Esophagus muscularis mucosa (tissue), 4 donors: ENCODE results near the gene SMIM1. TPM values are rescaled to one million over a fixed set of nuclear protein-coding genes. Genes with fewer than 3 reads are reported as not detected.

Experiments
- DNase-seq: peaks from one replicate; pipeline ENCODE4 v3.0.0-alpha.2; 2017; ENCODE audit errors: extremely low spot score
- H3K27ac ChIP-seq, 4 donors: fragments of 200-600 bp; sonication (generic); replicated peaks in 1 of 4; 1 replicate in 3 of 4; 2 replicates in 1 of 4; pipeline ENCODE4 v1.5.1; 2016 to 2019; ENCODE audit warnings: mild to moderate bottlenecking in 1 of 4
- H3K27me3 ChIP-seq, 4 donors: fragments of 200-600 bp; sonication (generic); one replicate each; pipeline versions ENCODE4 v1.5.1 to v1.6.0; 2016 to 2019
- H3K36me3 ChIP-seq, 4 donors: fragments of 200-600 bp; sonication (generic); one replicate each; pipeline ENCODE4 v1.5.1; 2016 to 2019
- H3K4me1 ChIP-seq, 4 donors: fragments of 200-600 bp; sonication (generic); one replicate each; pipeline ENCODE4 v1.5.1; 2016 to 2019
- H3K4me3 ChIP-seq, 4 donors: fragments of 200-600 bp; sonication (generic); 1 replicate in 2 of 4; 2 replicates in 2 of 4; pipeline ENCODE4 v1.5.1; 2016 to 2019; ENCODE audit warnings: mild to moderate bottlenecking in 4 of 4, moderate library complexity in 1 of 4
- H3K9me3 ChIP-seq, 4 donors: fragments of 200-600 bp; sonication (generic); 1 replicate in 3 of 4; 2 replicates in 1 of 4; pipeline ENCODE4 v1.5.1; 2016 to 2019
- CTCF ChIP-seq, 3 experiments: fragments of 200-600 bp in 2 of 3; fragments of 450-650 bp in 1 of 3; sonication (generic) in 2 of 3; IDR thresholded peaks; one replicate each; pipeline ENCODE4 v1.5.1; 2017 to 2019; ENCODE audit warnings: antibody characterized with exemption in 3 of 3, mild to moderate bottlenecking in 2 of 3, moderate library complexity in 1 of 3
- EP300 ChIP-seq: sonication (generic); formaldehyde crosslinking; IDR thresholded peaks from one replicate; pipeline ENCODE4 v1.6.1; 2017; ENCODE audit warnings: antibody characterized with exemption
- POLR2A ChIP-seq: fragments of 450-650 bp; IDR thresholded peaks from one replicate; pipeline ENCODE4 v1.6.1; 2017; ENCODE audit warnings: antibody characterized with exemption, moderate library complexity, mild to moderate bottlenecking, low read depth
- POLR2AphosphoS5 ChIP-seq, 2 donors: sonication (generic); formaldehyde crosslinking; IDR thresholded peaks; one replicate each; pipeline ENCODE4 v1.6.1; 2017; ENCODE audit warnings: antibody characterized with exemption in 2 of 2
- WGBS: methylation state at CpG from one replicate; pipeline ENCODE4 v1.1.5; 2018; 5-methylcytosine and 5-hydroxymethylcytosine counted together
- intact Hi-C: fragments of 100-400 bp; cut with DNase I; formaldehyde crosslinking; loops from one replicate; pipeline ENCODE4 v1.15.1; 2023
- total RNA-seq, 4 donors: library from RNA; depleted of rRNA; stranded (reverse); fragments of >200 nt; gene quantifications; one replicate each; pipeline versions ENCODE4 v1.1.0 to v1.2.1, GENCODE V29; 2016

The SMIM1 gene
- total RNA-seq, 4 donors from 2014 or later: 10.5 to 16.3 (median 13.3) TPM

- WGBS: 90% methylated on average over 40 of the region's 45 CpGs
- no peak for DNase-seq
- Histone ChIP-seq H3K27me3 (no peaks in the 10 kb centered on the region), H3K9me3 (no peaks in the 10 kb centered on the region), H3K36me3 (peaks cover 41 to 99% (median 72%) of the 10 kb centered on the region in 4 donors), H3K4me1 (peaks cover 5 to 43% (median 25%) of the 10 kb centered on the region in 4 donors), H3K4me3 (no peak overlapping the region), H3K27ac (no peak overlapping the region)
- TF ChIP-seq POLR2AphosphoS5 (IDR thresholded peaks at IDR 0.05) (no peak), CTCF (IDR thresholded peaks at IDR 0.05) (no peak), POLR2A (no peak), EP300 (no peak)
- intact Hi-C loops: no loop called here
Measured at GRCh38 chr1:3786468-3787348, 14.2 kb downstream of the SMIM1 start.

GRCh38 chr1:3787349-3787715 lies 14.8 kb downstream of the SMIM1 start:
- Histone ChIP-seq H3K4me1 (peaks cover 5 to 49% (median 25%) of the 10 kb centered on the region in 4 donors), H3K9me3 (no peaks in the 10 kb centered on the region), H3K27me3 (no peaks in the 10 kb centered on the region), H3K36me3 (peaks cover 35 to 99% (median 66%) of the 10 kb centered on the region in 4 donors), H3K4me3 (no peak overlapping the region), H3K27ac (no peak overlapping the region)
- intact Hi-C loops: no loop called here
- DNase-seq: no peak
- TF ChIP-seq EP300 (no peak), CTCF (IDR thresholded peaks at IDR 0.05) (no peak), POLR2AphosphoS5 (IDR thresholded peaks at IDR 0.05) (no peak), POLR2A (no peak)
- WGBS: 79% methylated on average over 7 of the region's 10 CpGs

GRCh38 chr1:3787745-3788605 lies 15.4 kb downstream of the SMIM1 start:
- H3K27ac ChIP-seq: no peak overlapping the region
- intact Hi-C loops: no loop called here
- H3K27me3 ChIP-seq: no peaks in the 10 kb centered on the region
- TF ChIP-seq POLR2A (no peak), POLR2AphosphoS5 (IDR thresholded peaks at IDR 0.05) (no peak), EP300 (no peak), CTCF (IDR thresholded peaks at IDR 0.05) (no peak)
- no peak overlapping the region for H3K4me3 ChIP-seq
- peaks cover 29 to 98% (median 60%) of the 10 kb centered on the region in 4 donors for H3K36me3 ChIP-seq
- WGBS: 88% methylated on average over 22 of the region's 26 CpGs
- H3K9me3 ChIP-seq: no peaks in the 10 kb centered on the region
- H3K4me1 ChIP-seq: peaks cover 5 to 55% (median 30%) of the 10 kb centered on the region in 4 donors
- no peak for DNase-seq

- Histone ChIP-seq H3K27me3 (no peaks in the 10 kb centered on the region), H3K4me1 (peaks cover 15 to 65% (median 39%) of the 10 kb centered on the region in 4 donors), H3K27ac (no peak overlapping the region), H3K9me3 (no peaks in the 10 kb centered on the region), H3K4me3 (no peak overlapping the region), H3K36me3 (peaks cover 22 to 89% (median 51%) of the 10 kb centered on the region in 4 donors)
- intact Hi-C loops: no loop called here
- TF ChIP-seq POLR2AphosphoS5 (IDR thresholded peaks at IDR 0.05): no peak
- TF ChIP-seq EP300: no peak
- no peak for TF ChIP-seq POLR2A
- no peak for TF ChIP-seq CTCF (IDR thresholded peaks at IDR 0.05)
- WGBS: 74% methylated on average over 11 of the region's 16 CpGs
- DNase-seq: no peak
Measured at GRCh38 chr1:3788756-3789420, 16.3 kb downstream of the SMIM1 start.
